22Rv1 (cell line): ENCODE data around the gene TMSB4X.
"Not testable (repeated sequence)": the region's sequence is repeated elsewhere in the genome, so short reads cannot be mapped to it uniquely, and the experiment has no call there.

Experiments
- H3K27ac ChIP-seq: fragments of 450-650 bp; 2 replicates; pipeline ENCODE4 v1.5.1; 2017
- ZFX ChIP-seq: fragments of 450-650 bp; IDR thresholded peaks from 2 replicates; pipeline ENCODE4 v1.6.1; 2017; ENCODE audit warnings: antibody characterized with exemption, borderline replicate concordance
- TF ChIP-seq, protein P1 (sequence below): fragments of 450-650 bp; IDR thresholded peaks from 2 replicates; pipeline ENCODE4 v1.5.1; 2017; ENCODE audit warnings: mild to moderate bottlenecking

The TMSB4X gene

DNA sequence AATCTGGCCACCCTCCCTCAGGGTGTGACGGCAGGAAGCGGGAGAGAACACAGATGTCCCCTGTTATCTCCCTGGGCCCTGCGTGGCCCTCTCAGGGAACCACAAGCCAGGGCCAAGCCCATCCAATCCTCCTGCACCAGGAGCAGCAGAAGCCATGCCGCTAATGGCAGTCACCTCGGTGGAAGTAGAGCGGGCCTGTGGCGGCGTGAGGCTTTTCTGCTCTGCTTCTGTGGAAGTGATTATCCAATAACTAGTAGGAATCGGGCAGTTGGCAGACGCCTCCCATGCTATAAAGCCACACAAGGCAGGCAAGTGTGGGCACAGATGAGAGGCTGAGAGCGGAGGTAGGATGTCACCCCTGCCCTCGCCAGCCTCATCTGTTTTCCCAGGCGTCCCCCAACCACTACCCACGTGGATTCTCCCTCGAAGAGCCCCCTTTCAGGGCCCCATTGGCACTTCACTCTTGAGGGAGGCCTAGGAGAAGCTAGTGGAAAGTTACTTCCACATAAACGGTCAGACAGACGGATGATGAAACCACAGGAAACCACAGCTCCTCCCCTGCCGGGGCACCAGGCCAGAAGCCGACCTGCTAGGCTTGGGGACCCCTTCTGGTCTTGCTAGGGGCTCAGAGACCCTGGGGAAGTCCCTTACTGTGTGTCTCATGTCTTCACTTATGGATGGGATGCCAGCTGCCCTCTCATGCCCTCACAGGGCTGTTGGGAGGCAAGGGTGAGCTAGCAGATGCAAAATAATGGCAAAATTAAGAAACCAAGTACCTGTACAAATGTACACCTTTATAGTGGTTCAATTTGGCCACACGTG is 18.8 kb upstream of the TMSB4X start:
- no peak for TF ChIP-seq ZFX
- H3K27ac ChIP-seq = no peak overlapping the region

- TF ChIP-seq, protein P1, sequence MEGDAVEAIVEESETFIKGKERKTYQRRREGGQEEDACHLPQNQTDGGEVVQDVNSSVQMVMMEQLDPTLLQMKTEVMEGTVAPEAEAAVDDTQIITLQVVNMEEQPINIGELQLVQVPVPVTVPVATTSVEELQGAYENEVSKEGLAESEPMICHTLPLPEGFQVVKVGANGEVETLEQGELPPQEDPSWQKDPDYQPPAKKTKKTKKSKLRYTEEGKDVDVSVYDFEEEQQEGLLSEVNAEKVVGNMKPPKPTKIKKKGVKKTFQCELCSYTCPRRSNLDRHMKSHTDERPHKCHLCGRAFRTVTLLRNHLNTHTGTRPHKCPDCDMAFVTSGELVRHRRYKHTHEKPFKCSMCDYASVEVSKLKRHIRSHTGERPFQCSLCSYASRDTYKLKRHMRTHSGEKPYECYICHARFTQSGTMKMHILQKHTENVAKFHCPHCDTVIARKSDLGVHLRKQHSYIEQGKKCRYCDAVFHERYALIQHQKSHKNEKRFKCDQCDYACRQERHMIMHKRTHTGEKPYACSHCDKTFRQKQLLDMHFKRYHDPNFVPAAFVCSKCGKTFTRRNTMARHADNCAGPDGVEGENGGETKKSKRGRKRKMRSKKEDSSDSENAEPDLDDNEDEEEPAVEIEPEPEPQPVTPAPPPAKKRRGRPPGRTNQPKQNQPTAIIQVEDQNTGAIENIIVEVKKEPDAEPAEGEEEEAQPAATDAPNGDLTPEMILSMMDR = no peak
- TF ChIP-seq ZFX = no peak
- no peak overlapping the region for H3K27ac ChIP-seq
Measured at GRCh38 chrX:12956704-12957534, 18.0 kb upstream of the TMSB4X start.

DNA sequence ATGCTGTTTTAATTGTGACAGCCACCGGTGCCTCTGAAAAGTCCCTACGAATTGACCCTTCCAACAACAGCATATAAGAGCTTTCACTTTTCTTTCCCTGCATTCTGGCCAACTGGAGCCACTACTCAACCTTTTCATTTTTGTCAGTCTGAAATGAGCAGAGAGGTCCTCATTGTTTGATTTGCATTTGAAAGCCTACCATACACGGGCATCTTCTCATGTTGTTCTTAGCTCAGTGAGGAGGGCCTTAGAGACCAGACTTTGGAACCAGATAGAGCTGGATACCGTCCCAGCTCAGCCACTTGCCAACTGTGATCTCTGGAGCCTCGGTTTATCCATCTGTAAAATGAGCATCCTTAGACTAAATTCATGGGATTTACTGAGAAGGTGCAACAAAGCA is 16.9 kb upstream of the TMSB4X start:
- no peak overlapping the region for H3K27ac ChIP-seq
- TF ChIP-seq, protein P1 = no peak
- TF ChIP-seq ZFX = no peak

- TF ChIP-seq, protein P1 = no peak
- no peak for TF ChIP-seq ZFX
- H3K27ac ChIP-seq = no peak overlapping the region
Measured at GRCh38 chrX:12958461-12958860, 16.4 kb upstream of the TMSB4X start.

DNA sequence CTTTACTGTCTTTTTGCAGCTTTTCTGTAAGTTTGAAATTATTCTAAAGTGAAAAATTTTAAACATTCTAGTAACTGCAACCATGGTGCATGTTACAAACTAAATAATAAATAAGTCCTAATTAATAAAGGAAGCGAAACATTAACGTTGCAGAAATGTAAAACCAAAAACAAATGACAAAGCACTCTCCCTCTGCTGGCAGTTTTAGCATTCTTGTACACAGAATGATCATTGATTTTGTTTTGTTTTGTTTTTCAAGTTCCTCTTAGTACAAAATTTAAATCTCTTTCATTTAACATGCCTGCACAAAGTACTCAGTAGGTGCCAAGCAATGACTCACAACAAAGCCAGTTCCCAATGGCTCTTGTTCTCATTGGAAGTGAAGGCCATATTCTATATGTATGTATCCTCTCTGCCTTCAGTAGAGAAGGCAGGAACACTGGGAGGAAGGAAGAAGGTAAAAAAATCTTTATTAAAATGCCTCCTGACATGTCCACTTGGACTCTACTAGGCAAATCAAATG is 13.7 kb upstream of the TMSB4X start:
- TF ChIP-seq ZFX = no peak
- TF ChIP-seq, protein P1 = no peak
- no peak overlapping the region for H3K27ac ChIP-seq

DNA sequence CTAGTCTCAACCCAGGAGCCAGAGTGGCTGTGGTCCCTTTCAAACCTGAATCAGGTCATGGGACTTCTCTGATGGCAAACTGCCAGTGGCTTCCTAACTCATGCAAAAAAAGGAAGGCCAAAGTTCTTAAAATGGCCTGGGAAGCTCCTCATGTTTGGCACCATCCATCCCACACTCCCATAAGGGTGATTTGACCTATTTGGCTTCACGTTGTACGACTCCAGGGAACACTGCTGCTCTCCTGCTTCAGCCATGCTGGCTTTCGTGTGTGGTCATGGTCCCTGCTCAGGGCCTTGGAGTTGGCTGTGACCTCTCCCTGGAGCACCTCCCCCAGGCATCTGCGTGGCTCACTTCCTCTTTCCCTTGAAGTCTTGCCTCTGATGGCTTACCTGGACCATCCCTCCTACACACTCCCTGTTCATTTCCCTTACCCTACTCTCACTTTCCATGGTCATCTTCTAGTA is 12.8 kb upstream of the TMSB4X start:
- H3K27ac ChIP-seq = no peak overlapping the region
- TF ChIP-seq, protein P1 = no peak
- no peak for TF ChIP-seq ZFX

- not testable (repeated sequence) for H3K27ac ChIP-seq
Measured at GRCh38 chrX:12963210-12963850, 11.6 kb upstream of the TMSB4X start.
